ENCODE measurements around the gene CPA5. TPM values are rescaled to one million over a fixed set of nuclear protein-coding genes. Genes with fewer than 3 reads are reported as not detected.

The CPA5 gene
- total and polyA plus RNA-seq, 2 experiments from 2014 or later = not detected

GRCh38 chr7:130410868-130411541 is 66.4 kb downstream of the CPA5 start:
- no peak for DNase-seq (ENCODE audit: low spot score)
- Mint-ChIP-seq H3K27me3 (ENCODE audit: insufficient read depth, low read depth, poor library complexity) (no peaks in the 10 kb centered on the region), H3K27ac (no peak overlapping the region), H3K4me1 (no peaks in the 10 kb centered on the region), H3K4me3 (no peak overlapping the region), H3K9me3 (no peaks in the 10 kb centered on the region), H3K36me3 (ENCODE audit: low read depth) (no peaks in the 10 kb centered on the region)
- Histone ChIP-seq H3F3A (replicated peaks; ENCODE audit: low read depth) (no peaks in the 10 kb centered on the region), H3K36me3 (ENCODE audit: insufficient read depth) (no peaks in the 10 kb centered on the region), H3K27ac (ENCODE audit: low read depth) (no peak overlapping the region), H2AFZ (no peak overlapping the region), H3K4me1 (ENCODE audit: insufficient read depth) (no peaks in the 10 kb centered on the region), H3K9me2 (ENCODE audit: insufficient read depth) (no peaks in the 10 kb centered on the region), H3K4me2 (no peak overlapping the region), H3K27me3 (ENCODE audit: insufficient read depth) (no peaks in the 10 kb centered on the region), H3K79me2 (replicated peaks; ENCODE audit: insufficient read depth) (no peaks in the 10 kb centered on the region), H3K4me3 (no peak overlapping the region), H4K20me1 (replicated peaks; ENCODE audit: insufficient read depth) (no peaks in the 10 kb centered on the region)
- TF ChIP-seq STAT1 (IDR thresholded peaks at IDR 0.05; ENCODE audit: unreplicated experiment) = no peak
- TF ChIP-seq CTCF (conservative IDR thresholded peaks at IDR 0.05; ENCODE audit: low read depth in 2 of 2) = no peak
- TF ChIP-seq POLR2AphosphoS5 (IDR thresholded peaks at IDR 0.05; ENCODE audit: low read depth) = no peak
- no peak for TF ChIP-seq EZH2 (IDR thresholded peaks at IDR 0.05; ENCODE audit: low read depth, unreplicated experiment)
- TF ChIP-seq ZNF114 (CRISPR knock-in tag; IDR thresholded peaks at IDR 0.05) = no peak
- no peak for TF ChIP-seq REST (IDR thresholded peaks at IDR 0.05; ENCODE audit: unreplicated experiment)
- no peak for TF ChIP-seq JUNB (IDR thresholded peaks at IDR 0.05; ENCODE audit: unreplicated experiment)
- no peak for ATAC-seq

- no peak for DNase-seq (ENCODE audit: low spot score)
- Histone ChIP-seq H3K79me2 (replicated peaks; ENCODE audit: insufficient read depth) (no peaks in the 10 kb centered on the region), H3K4me3 (no peak overlapping the region), H3K27ac (ENCODE audit: low read depth) (no peak overlapping the region), H3K27me3 (ENCODE audit: insufficient read depth) (no peaks in the 10 kb centered on the region), H3K4me1 (ENCODE audit: insufficient read depth) (no peaks in the 10 kb centered on the region), H3K36me3 (ENCODE audit: insufficient read depth) (no peaks in the 10 kb centered on the region), H4K20me1 (replicated peaks; ENCODE audit: insufficient read depth) (no peaks in the 10 kb centered on the region), H3K4me2 (no peak overlapping the region), H3K9me2 (ENCODE audit: insufficient read depth) (no peaks in the 10 kb centered on the region), H3F3A (replicated peaks; ENCODE audit: low read depth) (no peaks in the 10 kb centered on the region), H2AFZ (no peak overlapping the region)
- Mint-ChIP-seq H3K36me3 (ENCODE audit: low read depth) (no peaks in the 10 kb centered on the region), H3K27me3 (ENCODE audit: insufficient read depth, low read depth, poor library complexity) (no peaks in the 10 kb centered on the region), H3K4me1 (peaks cover 5% of the 10 kb centered on the region), H3K9me3 (no peaks in the 10 kb centered on the region), H3K27ac (no peak overlapping the region), H3K4me3 (no peak overlapping the region)
- no peak for ATAC-seq
- TF ChIP-seq EZH2 (IDR thresholded peaks at IDR 0.05; ENCODE audit: low read depth, unreplicated experiment) (no peak), ZNF114 (CRISPR knock-in tag; IDR thresholded peaks at IDR 0.05) (no peak), NANOG (IDR thresholded peaks at IDR 0.05; ENCODE audit: borderline replicate concordance) (no peak), EZH2phosphoT487 (IDR thresholded peaks at IDR 0.05; ENCODE audit: unreplicated experiment) (no peak), ETS1 (IDR thresholded peaks at IDR 0.05) (no peak), CREB1 (CRISPR knock-in tag; IDR thresholded peaks at IDR 0.05; ENCODE audit: low read depth) (no peak), JUNB (IDR thresholded peaks at IDR 0.05; ENCODE audit: unreplicated experiment) (no peak), REST (IDR thresholded peaks at IDR 0.05; ENCODE audit: unreplicated experiment) (no peak), POLR2AphosphoS5 (IDR thresholded peaks at IDR 0.05; ENCODE audit: low read depth) (no peak)
Observed at GRCh38 chr7:130413201-130413600, 68.6 kb downstream of the CPA5 start.

Data from GM23338 (cell line).